Vagina (tissue), 2 donors: Measurements from ENCODE around the gene GAA. TPM values are rescaled to one million over a fixed set of nuclear protein-coding genes. Genes with fewer than 3 reads are reported as not detected.

Source experiments
- DNase-seq, 2 donors: peaks; one replicate each; pipeline ENCODE4 v3.0.0-alpha.2; 2017; ENCODE audit errors: extremely low spot score in 2 of 2
- H3K27ac ChIP-seq: fragments of 200-600 bp; sonication (generic); one replicate; pipeline ENCODE4 v1.5.1; 2019
- H3K27me3 ChIP-seq: fragments of 200-600 bp; sonication (generic); one replicate; pipeline ENCODE4 v1.5.1; 2019
- H3K36me3 ChIP-seq, 2 donors: fragments of 200-600 bp; sonication (generic); one replicate each; pipeline ENCODE4 v1.5.1; 2017 to 2019
- H3K4me1 ChIP-seq: fragments of 200-600 bp; sonication (generic); one replicate; pipeline ENCODE4 v1.5.1; 2019
- H3K4me3 ChIP-seq, 2 donors: fragments of 200-600 bp; sonication (generic); 1 replicate in 1 of 2; 2 replicates in 1 of 2; pipeline ENCODE4 v1.5.1; 2016 to 2019
- H3K9me3 ChIP-seq: fragments of 200-600 bp; sonication (generic); one replicate; pipeline ENCODE4 v1.5.1; 2019
- POLR2A ChIP-seq, 2 donors: fragments of 450-650 bp; IDR thresholded peaks; one replicate each; pipeline ENCODE4 v1.6.1; 2017; ENCODE audit warnings: antibody characterized with exemption in 2 of 2, mild to moderate bottlenecking in 2 of 2, moderate library complexity in 2 of 2
- POLR2AphosphoS5 ChIP-seq, 2 donors: sonication (generic); formaldehyde crosslinking; IDR thresholded peaks; one replicate each; pipeline ENCODE4 v1.9.0; 2017; ENCODE audit warnings: antibody characterized with exemption in 2 of 2, mild to moderate bottlenecking in 2 of 2, low read depth in 1 of 2; ENCODE audit not compliant: insufficient read depth in 1 of 2
- intact Hi-C: fragments of 100-400 bp; cut with DNase I; formaldehyde crosslinking; loops from one replicate; pipeline ENCODE4 v1.15.1; 2023
- total RNA-seq: library from RNA; depleted of rRNA; stranded (reverse); fragments of >200 nt; gene quantifications from one replicate; pipeline ENCODE4 v1.2.3, GENCODE V29; 2016
- TF ChIP-seq, protein P1 (sequence below), 3 experiments: fragments of 450-650 bp in 2 of 3; fragments of 200-600 bp in 1 of 3; sonication (generic) in 1 of 3; IDR thresholded peaks; one replicate each; pipeline ENCODE4 v1.5.1; 2017 to 2019; ENCODE audit warnings: antibody characterized with exemption in 3 of 3, mild to moderate bottlenecking in 2 of 3, moderate library complexity in 2 of 3

GAA gene
- total RNA-seq, 1 donor from 2014 or later, result 34.1 TPM

DNA sequence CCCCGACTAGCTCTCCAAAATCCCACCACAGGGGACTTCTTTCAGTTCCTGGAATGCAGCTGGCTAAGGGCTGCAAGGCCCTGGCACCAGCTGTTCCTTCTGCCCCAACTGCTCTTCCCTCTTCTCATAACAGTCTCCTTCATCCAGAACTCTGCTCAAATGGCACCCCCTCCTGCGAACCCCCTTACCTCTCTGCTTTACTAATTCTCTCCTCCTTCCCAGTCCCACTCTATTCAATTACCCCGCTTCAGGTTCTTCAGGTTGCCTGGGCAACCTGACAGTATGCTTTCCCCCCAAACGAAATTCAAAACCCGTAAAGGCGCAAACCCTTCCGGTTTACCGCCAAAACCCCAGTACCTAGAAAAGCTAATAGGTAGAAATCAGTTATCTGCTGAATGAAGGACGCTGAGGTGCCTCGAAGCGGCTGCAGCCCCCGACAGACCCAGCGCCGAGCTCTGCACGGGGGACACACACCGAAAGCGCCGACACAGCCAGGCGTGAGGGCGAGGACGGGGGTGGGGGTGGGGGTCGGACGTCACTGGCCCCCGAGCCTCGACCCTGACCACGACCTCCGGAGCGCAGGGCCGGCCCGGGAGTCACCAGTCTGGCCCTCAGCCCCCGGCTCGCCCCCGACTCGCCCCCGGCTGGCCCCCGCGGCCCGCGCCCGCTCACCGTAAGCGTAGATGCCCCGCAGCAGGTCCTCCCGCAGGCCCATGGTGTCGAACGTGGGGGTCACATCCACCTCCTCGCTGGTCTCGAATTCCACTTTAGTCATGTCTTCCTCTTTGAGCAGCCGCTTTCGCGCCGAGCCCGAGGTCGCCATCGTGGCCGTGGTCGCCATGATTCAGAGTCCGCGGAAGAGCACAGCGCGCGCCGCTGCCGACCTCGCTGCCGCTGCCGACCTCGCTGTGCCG, 45.0 kb downstream of the GAA start:
- TF ChIP-seq, protein P1, sequence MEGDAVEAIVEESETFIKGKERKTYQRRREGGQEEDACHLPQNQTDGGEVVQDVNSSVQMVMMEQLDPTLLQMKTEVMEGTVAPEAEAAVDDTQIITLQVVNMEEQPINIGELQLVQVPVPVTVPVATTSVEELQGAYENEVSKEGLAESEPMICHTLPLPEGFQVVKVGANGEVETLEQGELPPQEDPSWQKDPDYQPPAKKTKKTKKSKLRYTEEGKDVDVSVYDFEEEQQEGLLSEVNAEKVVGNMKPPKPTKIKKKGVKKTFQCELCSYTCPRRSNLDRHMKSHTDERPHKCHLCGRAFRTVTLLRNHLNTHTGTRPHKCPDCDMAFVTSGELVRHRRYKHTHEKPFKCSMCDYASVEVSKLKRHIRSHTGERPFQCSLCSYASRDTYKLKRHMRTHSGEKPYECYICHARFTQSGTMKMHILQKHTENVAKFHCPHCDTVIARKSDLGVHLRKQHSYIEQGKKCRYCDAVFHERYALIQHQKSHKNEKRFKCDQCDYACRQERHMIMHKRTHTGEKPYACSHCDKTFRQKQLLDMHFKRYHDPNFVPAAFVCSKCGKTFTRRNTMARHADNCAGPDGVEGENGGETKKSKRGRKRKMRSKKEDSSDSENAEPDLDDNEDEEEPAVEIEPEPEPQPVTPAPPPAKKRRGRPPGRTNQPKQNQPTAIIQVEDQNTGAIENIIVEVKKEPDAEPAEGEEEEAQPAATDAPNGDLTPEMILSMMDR (IDR thresholded peaks at IDR 0.05), result no peak
- TF ChIP-seq POLR2AphosphoS5 (IDR thresholded peaks at IDR 0.05; ENCODE audit: insufficient read depth in 1 of 2, low read depth in 1 of 2) (no peak), POLR2A (IDR thresholded peaks at IDR 0.05) (no peak)
- DNase-seq, result no peak
- Histone ChIP-seq H3K4me1 (peaks cover 40% of the 10 kb centered on the region), H3K27me3 (no peaks in the 10 kb centered on the region), H3K9me3 (no peaks in the 10 kb centered on the region), H3K36me3 (peaks cover 0 to 27% of the 10 kb centered on the region in 2 donors), H3K4me3 (peak overlapping the region; percentile 69 to 100), H3K27ac (peak overlapping the region; percentile 99)
- intact Hi-C loops, result loop anchor here (2.0 to 10.0 kb wide), 2 partner anchors 46 to 118 kb away; partner anchors contain the start of genes GAA and RNF213

DNA sequence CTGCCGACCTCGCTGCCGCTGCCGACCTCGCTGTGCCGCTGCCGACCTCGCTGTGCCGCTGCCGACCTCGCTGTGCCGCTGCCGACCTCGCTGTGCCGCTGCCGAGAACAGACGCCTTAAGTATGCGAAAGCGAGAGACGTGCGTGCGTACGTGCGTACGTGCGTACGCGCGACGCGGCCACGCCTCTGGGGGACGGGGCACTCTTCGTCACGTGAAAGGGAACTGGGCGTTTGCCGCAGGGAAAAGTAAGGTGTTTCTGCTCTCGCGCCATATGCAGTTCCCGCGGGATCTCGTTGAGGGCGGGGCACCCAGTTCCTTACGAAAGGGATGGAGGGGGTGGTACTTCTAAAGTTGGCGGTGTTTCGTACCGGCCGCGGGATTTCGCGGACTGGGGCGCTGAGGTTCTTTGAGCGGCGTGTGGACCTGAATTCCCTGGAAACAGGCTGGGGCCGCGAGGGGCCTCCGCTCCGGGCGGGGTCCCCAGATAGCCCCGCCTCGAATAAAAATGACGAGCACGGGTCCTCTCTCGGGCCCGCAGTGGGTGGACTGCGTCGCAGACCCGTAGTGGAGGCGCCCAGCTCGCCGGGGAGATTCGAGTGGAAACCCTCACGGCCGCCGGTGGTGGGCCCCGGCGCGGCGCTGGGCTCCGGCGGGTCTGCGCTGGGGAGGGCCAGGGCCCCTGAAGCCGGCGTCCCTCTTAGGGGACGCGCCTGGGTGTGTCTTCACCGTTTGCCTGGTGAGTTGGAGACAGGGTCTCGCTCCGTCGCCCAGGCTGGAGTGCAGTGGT, 45.8 kb downstream of the GAA start, which contains the start of gene EIF4A3:
Gene EIF4A3, minus strand, starts transcription at position 94 of the 788 bp plus-strand sequence. CDS start 167 bp downstream, outside the sequence.
- Histone ChIP-seq H3K27ac (peak within 1 kb of the TSS; percentile 99), H3K4me3 (peak within 1 kb of the TSS; percentile 69 to 100), H3K9me3 (no peaks in the 10 kb centered on the region), H3K4me1 (peaks cover 40% of the 10 kb centered on the region), H3K27me3 (no peaks in the 10 kb centered on the region), H3K36me3 (peaks cover 0 to 20% of the 10 kb centered on the region in 2 donors)
- intact Hi-C loops, result loop anchor here (2.0 to 10.0 kb wide), 2 partner anchors 46 to 118 kb away; partner anchors contain the start of genes GAA and RNF213
- peak in 1 of 2 donors; percentile 99 for DNase-seq
- TF ChIP-seq, protein P1 (IDR thresholded peaks at IDR 0.05), result peak in 1 of 3 experiments; percentile 34
- TF ChIP-seq POLR2AphosphoS5 (IDR thresholded peaks at IDR 0.05; ENCODE audit: insufficient read depth in 1 of 2, low read depth in 1 of 2), result peak; percentile 96 to 99
- TF ChIP-seq POLR2A (IDR thresholded peaks at IDR 0.05), result peak in 1 of 2 donors; percentile 69

DNA sequence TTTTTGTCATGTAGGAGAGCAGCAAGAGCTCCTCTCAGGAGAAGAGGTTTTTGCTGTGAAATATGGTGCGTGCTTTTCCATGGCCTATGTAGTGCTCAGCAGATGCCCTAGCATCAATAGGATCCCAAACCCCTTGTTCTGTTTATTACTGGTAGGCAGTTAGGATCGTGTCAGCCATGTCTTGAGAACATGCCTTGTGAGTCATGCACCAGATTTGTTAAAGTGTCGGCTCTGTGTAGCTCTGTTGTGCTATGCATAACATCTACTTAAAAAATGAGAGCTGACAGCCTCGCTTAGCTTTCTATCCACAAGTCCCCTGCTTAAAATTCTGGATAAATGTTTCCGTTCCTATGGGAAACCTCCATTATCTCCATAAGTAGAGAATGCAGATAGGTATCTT, 50.0 kb downstream of the GAA start:
- TF ChIP-seq POLR2AphosphoS5 (IDR thresholded peaks at IDR 0.05; ENCODE audit: insufficient read depth in 1 of 2, low read depth in 1 of 2) (no peak), POLR2A (IDR thresholded peaks at IDR 0.05) (no peak)
- TF ChIP-seq, protein P1 (IDR thresholded peaks at IDR 0.05), result no peak
- H3K4me3 ChIP-seq, result no peak overlapping the region
- intact Hi-C loops, result no loop called here
- DNase-seq, result no peak
- no peaks in the 10 kb centered on the region for H3K9me3 ChIP-seq
- H3K36me3 ChIP-seq, result no peaks in the 10 kb centered on the region
- no peak overlapping the region for H3K27ac ChIP-seq
- H3K4me1 ChIP-seq, result peaks cover 16% of the 10 kb centered on the region
- no peaks in the 10 kb centered on the region for H3K27me3 ChIP-seq

DNA sequence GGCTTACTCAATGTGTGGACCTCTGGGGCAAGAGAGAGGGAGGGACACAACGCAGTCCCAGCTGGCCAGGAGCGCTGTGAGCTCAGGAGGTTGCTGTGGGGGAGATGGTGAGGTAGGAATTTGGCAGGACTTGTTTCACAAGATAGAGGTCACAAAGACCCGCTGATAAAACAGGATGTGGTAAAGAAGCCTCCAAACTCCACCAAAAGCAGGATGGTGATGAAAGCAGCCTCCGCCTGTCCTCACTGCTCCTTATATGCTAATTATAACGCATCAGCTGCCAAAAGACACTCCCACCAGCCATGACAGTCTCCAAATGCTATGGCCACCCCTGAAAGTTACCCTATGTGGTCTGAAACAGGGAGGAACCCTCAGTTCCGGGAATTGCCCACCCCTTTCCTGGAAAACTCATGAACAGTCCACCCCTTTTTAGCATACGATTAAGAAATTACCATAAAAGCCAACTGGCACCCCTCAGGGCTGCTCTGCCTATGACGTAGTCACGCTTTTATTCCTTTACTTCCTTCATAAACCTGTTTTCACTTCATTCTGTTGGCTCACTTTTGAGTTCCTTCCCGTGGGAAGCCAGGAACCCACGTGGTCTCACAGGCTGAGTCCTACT, 50.8 kb downstream of the GAA start:
- H3K4me3 ChIP-seq, result no peak overlapping the region

More for the DNA sequence above, 50.8 kb downstream of the GAA start:
- Histone ChIP-seq H3K27me3 (no peaks in the 10 kb centered on the region), H3K9me3 (no peaks in the 10 kb centered on the region), H3K36me3 (no peaks in the 10 kb centered on the region), H3K4me1 (peaks cover 16% of the 10 kb centered on the region), H3K27ac (no peak overlapping the region)
- intact Hi-C loops, result no loop called here
- no peak for DNase-seq
- TF ChIP-seq POLR2AphosphoS5 (IDR thresholded peaks at IDR 0.05; ENCODE audit: insufficient read depth in 1 of 2, low read depth in 1 of 2) (no peak), POLR2A (IDR thresholded peaks at IDR 0.05) (no peak)
- TF ChIP-seq, protein P1 (IDR thresholded peaks at IDR 0.05), result no peak
